GDM1 (cell line): ENCODE measurements around the gene C9orf152.
"Not testable (repeated sequence)": the region's sequence is repeated elsewhere in the genome, so short reads cannot be mapped to it uniquely, and the experiment has no call there.

Source experiments
- DNase-seq: peaks from one replicate; lab custom pipeline; 2025; lab: John Stamatoyannopoulos, UW

The C9orf152 gene

DNA sequence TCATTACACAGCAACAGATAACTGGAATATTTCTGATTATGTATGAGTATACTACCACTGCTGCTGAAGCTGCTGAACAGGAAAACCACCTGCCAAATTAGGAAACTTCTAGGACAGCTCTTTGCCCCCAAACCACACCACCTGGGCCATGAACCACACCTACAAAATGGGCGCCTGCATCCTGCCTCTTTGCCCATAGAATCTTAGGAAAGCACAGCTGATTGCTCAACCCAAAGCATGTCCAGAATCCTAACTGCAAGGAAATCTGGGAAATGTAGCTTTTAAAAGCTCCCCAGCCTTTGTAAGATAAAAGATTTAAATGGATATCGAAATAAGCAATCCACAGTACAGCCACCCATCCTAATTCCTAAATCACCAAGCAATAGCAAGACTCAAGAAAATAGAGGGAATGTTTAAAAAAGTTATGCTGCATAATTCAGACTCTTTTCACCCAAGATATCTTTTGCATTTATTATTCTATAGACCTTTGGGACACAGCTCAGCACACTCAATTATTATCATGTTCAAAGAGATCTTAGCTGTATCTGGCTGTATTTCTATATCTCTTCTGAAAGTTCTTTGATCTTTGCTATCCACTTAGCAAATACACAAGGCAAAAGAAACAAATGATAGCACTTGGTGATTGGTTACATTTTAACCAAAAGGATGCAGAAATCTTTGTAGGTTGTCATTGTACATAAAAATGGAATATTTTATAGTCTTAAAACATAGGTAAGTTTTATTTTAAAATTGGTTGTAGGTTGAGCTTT, 6.8 kb upstream of the C9orf152 start:
- DNase-seq, result no peak

DNA sequence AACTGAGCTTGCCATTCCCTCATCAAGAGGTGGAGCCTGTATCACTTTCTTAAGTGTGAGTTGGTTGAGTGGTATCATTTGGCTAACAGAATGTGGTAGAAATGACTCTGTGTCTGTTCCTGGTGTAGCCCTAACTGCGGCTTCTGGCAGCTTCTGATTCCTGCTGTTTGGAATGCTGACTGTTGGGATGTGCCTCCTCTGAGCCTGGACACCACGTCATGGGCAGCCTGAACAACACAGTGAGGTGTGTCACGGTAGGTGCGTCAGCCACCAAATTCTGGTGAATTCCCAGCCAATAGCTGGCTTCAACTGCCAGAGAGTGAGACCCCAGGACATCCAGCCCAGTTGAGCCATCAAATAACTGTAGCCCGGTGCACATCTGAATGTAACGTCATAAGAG, 6.1 kb upstream of the C9orf152 start:
- DNase-seq, result no peak

DNA sequence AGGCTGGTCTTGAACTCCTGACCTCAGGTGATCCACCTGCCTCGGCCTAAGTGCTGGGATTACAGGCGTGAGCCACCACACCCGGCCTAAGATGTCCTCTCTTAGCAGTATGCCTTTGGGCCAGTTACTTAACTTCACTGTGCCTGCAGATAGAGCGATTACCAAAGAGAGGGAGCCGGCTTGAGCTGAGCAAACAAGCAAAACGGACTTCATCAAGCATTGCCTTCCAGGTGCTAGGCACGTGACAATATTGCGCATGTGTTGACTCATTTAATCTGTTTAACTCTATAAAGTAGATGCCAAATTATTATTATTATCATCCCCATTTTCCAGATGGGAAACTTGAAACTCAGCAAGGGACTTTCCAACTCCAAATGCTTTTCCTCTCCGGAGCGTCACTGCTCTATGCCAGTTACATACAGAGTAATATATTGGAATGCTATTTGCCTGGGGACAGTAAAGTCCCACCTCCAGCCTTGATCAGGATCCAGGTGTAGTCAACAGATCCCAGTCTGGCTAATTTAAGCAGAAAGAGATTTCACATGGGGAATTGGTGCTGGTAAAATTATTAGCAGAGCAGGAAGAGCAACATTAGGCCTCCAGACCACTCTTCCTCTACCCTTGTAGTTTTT, 5.6 kb upstream of the C9orf152 start:
- DNase-seq, result no peak

DNA sequence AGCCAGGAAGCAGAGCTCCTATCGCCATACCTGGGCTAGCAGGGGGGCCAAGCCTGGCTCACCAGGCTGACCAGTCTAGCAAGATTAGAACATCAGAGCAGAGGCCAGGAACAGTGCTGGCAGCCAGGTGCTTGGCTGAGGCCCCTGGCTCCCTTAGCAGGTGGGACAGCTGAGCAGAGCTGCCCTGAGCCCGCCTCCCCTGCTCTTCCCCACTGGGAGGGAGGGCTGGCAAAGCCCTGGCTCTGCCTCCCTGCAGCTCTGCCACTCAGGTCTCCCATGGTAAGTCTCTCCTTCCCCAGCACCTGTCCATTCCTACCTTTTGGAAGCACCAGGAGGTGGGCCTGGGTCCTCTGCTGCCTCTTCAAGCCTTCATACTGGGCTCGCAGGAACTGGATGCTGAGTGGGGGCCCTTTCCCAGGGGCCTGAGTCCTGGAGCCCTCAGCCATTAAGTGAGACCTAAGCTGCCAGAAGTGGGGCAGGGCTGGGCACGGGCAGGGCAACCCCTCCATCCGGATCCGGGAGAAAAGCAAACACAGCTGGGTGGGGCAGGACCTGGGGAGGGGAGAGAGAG, 803 bp downstream of the C9orf152 start:
- DNase-seq, result no peak

DNA sequence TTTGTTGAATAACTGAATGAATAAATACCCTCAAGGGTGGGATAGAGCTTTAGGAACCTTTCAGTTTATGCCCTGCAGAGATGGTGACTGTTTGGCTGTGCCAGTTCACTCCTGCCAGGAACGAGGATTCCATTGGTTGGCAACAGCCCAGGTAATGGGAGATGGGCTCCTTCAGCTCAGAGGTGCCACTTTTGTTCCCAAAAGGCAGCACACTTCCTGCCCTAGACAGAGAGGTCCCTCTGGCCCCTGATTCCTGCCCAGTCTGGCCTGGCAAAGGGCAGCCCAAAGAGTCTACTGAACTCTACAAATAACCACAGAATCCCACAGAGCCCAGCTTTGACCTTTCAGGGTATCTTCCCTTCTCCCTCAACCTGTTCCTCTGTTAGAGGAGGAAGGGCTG, 1.6 kb downstream of the C9orf152 start:
- DNase-seq, result no peak

DNA sequence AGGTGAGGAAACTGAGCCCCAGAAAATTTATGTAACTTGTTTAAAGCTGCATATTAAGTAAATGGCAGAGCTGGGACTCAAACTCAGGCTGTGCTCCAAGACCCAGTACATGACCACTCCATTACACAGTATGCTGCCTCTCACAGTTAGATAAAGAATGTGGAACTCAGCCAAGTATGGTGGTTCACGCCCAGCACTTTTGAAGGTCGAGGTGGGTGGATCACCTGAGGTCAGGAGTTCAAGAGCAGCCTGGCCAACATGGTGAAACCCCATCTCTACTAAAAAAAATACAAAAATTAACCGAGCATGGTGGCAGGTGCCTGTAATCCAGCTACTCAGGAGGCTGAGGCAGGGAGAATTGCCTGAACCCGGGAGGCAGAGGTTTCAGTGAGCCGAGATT, 2.3 kb downstream of the C9orf152 start:
- not testable (repeated sequence) for DNase-seq

DNA sequence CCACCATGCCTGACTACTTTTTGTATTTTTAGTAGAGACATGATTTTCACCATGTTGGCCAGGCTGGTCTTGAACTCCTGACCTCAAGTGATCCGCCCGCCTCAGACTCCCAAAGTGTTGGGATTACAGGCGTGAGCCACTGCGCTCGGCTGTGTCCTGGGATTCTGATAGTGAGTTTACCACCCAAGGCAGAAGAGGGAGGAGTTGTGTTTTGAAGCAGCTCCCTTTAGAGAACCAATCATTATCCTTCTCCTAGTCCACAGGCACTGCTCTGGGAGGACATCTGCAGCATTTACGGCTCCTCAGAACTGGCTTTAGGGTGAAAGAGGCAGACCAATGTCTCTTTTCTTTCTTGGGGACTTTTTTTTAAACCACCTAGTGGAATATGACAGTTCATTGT, 5.7 kb downstream of the C9orf152 start:
- DNase-seq, result no peak

DNA sequence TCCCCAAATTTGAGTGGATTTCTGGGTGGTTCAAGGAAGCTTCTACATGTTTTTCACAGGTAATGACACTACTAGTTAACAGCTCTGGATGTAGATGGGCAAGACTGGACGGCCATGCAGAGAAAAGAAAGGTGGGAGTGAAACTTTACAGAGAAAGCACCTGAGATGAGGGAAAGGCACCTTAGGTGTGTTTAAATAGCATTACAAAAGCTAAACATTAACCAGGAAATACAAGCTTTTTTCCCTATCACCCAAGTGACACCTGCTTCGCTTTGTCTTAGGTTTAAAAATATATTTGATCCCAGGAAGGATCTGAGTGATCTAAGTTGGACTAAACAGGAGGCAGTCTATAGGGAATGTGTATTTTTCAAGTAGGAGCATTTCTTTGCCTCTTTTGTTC, 8.3 kb downstream of the C9orf152 start:
- no peak for DNase-seq

DNA sequence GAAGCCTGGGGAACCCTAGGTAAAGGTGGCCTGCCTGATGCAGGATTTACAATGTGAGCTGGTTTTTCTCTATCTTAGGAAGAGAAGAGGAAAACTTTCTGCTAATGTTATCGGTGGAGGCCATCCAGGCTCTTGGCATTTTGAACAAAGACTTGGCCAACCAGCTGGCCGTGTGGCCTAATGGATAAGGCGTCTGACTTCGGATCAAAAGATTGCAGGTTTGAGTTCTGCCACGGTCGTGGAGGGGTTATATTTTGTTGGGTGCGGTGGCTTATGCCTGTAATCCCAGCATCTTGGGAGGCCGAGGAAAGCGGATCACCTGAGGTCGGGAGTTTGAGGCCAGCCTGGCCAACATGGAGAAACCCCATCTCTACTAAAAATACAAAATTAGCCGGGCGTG, 9.6 kb downstream of the C9orf152 start:
- no peak for DNase-seq

DNA sequence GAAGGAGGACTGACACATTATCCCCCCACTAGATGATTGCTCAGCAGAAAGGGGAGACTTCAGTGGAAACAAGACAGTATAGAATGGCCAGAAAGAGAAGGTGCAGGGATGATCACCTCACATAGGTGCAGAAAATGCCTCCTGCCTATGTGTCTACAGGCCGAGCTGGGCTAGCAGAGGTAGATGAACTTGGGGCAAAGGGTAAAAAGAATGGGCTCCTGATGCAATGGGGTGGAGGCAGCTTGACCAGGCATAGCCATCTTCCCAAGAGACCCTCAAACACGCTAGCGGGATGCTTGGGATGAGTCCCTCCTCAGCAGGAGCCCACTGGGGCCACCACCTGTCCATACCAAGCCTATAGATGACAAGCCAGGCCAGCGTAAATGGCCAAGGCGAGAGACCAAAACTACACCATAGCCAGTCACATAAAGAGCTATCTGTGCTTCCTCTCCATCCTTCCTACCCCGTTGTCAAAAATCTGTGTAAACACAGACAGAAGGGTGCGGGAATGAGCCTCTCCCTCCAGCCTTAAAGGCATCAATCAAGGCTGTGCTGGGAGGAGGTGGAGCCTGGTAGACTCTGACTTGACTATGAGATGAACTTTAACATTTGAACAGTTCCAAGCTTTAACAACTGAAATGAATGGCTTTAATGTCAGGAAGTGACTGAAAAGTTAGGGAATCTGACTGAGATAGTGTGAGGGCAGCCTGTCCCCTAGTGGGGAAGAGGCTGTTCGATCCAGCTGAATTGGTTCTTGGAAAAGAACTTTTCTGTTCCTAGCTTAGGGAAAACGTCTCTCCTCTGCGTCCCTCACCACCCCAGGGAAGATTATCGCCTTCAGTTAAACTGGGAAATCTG, 10.4 kb downstream of the C9orf152 start:
- DNase-seq, result no peak

DNA sequence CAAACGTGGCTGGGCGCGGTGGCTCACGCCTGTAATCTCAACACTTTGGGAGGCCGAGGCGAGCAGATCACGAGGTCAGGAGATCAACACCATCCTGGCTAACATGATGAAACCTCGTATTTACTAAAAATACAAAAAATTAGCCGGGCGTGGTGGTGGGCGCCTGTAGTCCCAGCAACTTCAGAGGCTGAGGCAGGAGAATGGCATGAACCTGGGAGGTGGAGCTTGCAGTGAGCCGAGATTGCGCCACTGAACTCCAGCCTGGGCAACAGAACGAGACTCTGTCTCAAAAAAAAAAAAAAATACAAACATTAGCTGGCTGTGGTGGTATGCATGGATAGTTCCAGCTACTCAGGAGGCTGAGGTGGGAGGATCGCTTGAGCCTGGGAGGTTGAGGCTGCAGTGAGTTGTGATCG, 11.9 kb downstream of the C9orf152 start:
- not testable (repeated sequence) for DNase-seq

DNA sequence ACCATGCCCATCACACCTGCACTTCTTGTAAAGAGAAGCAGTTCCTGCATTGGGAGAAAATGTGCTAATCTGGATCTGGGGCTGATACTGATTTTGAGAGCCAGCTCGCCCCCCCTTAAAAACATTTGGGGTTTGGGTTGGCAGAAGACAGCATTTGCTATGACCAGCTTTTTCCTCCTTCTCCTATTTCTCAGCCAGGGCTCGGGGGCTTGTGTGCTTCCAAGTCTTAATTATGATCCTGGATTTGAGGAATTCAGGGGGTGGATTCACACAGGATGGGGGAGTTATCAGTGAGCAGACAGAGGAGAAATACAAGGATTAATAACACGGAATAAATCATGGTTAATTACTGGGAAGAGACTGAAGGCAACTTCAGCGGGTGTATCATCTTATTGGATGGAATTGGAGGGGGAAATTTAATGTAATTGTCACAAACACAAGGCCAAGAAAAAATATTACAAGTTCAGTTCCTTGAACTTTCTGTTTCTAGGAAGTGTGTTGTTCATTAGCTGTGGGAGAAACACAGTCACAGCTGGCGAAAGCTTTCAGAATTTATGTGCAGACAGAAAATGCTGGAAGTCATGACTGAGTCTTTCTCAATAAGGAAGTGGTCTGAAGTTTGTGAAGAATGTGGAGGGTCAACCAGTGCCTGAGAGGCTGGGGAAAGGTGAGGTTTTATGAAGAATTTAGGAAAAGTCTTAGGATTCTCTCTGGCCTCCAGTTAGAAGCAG, 15.3 kb downstream of the C9orf152 start:
- no peak for DNase-seq

DNA sequence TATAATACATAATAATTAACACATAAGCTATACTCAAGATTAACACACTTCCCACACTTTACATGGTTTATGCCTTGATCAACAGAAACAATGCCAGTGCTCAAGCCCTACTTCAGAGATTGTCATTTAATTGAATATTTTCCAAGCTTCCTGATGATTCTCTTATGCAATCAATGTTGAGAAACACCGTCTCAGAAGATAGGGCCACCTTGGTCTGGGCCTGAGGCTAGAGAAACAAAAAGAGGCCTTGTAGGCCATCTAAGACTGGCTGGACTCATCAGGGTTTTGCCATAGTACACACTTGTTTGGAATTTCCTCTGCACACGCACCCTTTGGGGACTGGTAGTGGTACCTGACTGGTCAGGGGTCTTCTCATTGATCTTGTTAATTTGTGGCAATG, 16.3 kb downstream of the C9orf152 start:
- no peak for DNase-seq

DNA sequence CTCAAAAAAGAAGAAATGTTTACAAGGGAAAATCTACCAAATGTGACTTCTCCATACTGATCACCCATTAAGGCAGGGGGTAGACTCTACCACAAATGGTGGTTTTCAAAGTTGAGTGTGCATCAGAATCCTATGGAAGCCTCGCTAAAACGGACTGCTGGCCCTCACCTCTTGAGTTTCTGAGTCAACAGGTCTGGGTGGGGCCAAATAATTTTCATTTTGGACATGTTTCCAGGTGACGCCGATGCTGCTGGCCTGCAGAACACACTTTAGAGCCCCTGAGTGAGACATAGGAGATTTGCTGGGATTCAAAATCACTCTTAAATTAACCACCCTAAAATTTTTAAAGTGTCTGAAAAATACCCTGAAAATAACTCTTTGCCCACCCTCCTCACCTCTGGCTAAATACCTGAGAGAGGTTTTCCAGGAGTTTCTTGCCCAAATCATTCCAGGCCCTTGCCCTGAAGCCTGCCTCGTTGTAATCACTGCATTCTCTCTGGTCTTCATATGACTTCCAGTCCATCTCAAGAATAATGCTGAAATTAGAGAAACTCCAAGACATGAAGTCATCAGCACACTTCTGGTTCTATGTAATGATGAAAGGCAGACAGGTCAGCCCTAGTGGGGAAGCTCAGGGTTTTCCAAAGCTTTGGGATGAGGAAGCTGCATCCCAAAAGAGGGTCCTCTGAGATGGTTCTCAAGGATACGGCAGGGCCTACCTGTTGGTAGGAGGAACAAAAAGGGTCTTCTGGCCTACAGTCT, 18.2 kb downstream of the C9orf152 start:
- DNase-seq, result no peak

DNA sequence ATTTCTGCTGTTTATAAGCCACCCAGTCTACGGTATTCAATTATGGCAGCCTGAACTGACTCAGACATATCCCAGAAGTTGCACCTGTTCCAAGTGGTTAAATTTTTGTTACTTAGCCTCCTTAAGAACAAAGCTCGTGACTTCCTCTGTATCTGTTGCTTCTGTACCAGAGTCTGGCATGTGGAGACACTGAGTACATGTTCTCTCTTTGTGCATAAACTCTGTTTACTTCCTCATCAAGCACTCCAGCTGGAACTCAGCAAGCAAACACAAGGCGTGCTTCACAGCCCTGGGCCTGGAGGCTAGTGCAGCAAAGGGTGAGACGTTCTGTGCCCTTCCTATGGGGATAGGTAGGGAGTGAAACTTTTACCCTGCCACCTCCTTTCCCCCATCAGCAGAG, 19.0 kb downstream of the C9orf152 start:
- DNase-seq, result peak; percentile 26

DNA sequence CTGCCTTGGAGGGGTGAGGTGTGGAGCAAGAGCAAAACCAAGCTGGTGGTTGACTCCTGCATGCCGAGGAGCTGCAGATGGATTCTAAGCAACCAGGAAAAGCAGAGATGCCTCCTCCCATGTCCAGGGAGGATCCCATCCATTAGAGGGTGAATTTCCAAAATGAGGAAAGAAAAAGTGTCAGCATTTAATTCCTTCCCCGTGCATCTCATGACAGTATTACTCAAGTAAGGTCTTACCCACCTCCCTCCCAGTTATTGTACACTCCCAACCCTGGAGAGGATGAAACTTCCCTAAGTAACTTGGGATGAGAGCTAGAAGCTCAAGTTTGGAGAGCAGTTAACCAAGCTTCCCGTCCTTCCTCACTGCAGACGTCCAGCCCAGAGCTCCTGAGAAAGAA, 19.9 kb downstream of the C9orf152 start:
- no peak for DNase-seq

DNA sequence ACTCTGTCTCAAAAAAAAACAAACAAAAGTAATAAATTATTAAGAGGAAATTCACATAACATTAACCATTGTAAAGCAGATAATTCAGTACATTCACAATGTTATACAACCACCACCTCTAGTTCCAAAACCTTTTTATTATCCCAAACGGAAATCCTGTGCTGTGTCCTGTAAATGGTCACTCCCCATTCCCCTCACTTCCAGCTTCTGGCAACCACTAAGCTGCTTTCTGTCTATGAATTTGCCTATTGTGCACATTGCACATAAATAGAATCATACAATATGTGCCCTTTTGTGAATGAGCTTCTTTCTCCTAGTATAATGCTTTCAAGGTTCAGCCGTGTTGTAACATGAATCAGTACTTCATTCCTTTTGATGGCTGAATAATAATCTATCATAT, 20.8 kb downstream of the C9orf152 start:
- DNase-seq, result no peak

DNA sequence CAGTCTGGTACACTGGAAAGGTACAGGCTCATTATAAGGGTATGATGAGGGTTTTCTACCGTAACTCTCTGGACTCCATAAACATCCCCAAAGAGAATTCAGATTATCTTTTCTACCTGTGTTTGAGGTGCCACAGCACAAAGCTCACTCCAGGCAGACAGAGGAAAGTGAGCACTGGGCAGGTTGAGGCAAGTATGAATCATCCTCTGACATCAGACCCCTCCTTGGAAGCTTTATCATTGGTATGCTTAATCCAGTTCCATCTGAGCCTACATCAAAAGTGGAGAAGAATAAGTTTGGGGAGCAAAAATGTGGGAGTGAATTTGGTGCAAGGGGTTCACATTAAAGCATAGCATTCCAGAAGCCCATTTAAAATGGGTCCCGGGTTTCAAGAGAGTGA, 21.7 kb downstream of the C9orf152 start:
- DNase-seq, result no peak

DNA sequence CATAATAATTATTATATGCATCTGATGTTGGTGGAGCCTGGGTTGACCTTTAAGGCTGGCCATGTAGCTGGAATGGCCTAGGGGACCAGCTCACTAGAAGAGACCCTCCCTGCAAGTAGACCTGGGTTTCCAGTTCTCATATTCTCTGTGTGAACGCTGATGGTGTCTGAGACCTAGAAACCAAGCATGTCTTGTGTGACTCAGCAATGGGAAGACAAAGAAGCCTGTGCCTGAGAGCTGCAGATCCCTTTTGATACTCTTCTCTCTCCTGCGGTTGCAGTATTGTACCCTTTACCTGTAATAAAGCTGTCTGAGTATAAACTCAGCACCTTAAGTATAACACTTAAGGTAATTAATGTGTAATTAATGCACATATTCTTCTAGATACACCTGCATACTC, 22.2 kb downstream of the C9orf152 start:
- DNase-seq, result no peak

DNA sequence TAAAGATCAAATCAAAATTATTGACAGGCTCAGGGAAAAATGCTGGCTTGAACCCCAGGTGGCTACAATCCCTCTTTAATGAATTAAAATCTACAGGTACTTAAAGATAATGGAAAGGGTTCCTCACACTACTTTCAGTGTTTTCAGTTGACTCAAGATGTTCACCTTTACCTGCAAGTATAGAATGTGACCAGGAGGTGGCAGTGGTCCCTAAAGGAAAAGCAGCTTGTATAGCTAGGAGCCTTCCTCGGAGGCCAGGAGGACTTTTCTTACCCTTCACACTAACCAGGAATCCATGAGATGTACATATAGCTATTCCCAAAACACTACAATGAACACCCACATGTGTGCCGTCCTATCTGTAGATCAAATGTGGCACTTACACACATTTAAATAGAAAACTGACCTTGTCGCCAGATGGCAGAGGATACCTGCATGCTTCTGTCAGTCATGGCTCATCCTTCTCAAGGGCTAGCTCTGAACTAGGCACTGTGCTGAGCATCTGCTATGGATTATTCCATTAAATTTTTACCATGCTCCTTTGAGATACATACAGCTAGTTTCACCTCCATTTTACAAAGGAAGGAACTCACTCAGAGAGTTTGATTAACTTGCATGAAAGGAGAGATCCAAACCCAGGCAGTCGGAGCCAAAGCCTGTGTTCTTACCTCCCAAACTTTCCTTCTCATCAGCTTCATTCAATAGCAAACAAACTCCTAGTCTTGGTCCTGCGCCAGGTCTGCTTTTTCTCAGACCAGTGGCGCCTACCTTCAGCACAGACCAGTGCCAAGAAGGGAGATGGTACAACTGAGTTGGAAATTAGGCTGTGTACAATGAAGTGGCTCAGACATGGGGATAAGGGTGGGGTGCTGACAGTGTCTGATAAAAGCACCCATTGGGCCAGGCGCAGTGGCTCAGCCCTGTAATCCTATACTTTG, 24.5 kb downstream of the C9orf152 start:
- DNase-seq, result peak; percentile 40
